Natural killer cell treated with Interleukin-12 subunit alpha and Interleukin-12 subunit beta and Interleukin-15 and Interleukin-18, amount 100 ng/mL, for 72 hours (primary cell): Measurements from ENCODE around the gene VRTN. TPM values are rescaled to one million over a fixed set of nuclear protein-coding genes. Genes with fewer than 3 reads are reported as not detected.
A peak's percentile ranks its signal among the peaks of the same experiment; 100 is the strongest.

Experiments
- ATAC-seq, 2 donors: fragments of 150-1000 bp; cut with Tn5 transposase in 1 of 2; sonication (Bioruptor Pico), chemical (Tn5 transposase) in 1 of 2; 2 replicates each; pipeline ENCODE4 v1.10.0; 2021
- DNase-seq: peaks from one replicate; pipeline ENCODE4 v3.0.0; 2022; ENCODE audit warnings: low spot score
- H3K27ac Mint-ChIP-seq, 2 donors: 1 replicate in 1 of 2; 2 replicates in 1 of 2; pipeline ENCODE4 v1.8.0; 2022; ENCODE audit warnings: mixed read lengths in 2 of 2, mild to moderate bottlenecking in 1 of 2, moderate library complexity in 1 of 2
- H3K27me3 Mint-ChIP-seq, 2 donors: 1 replicate in 1 of 2; 2 replicates in 1 of 2; pipeline ENCODE4 v1.8.0; 2022; ENCODE audit warnings: mixed read lengths in 2 of 2
- H3K36me3 Mint-ChIP-seq: one replicate; pipeline ENCODE4 v1.8.0; 2022; ENCODE audit warnings: mixed read lengths
- H3K4me1 Mint-ChIP-seq, 2 donors: 1 replicate in 1 of 2; 2 replicates in 1 of 2; pipeline ENCODE4 v1.8.0; 2022; ENCODE audit warnings: low read depth in 2 of 2, mixed read lengths in 2 of 2, mild to moderate bottlenecking in 1 of 2
- H3K4me3 Mint-ChIP-seq: one replicate; pipeline ENCODE4 v1.8.0; 2022; ENCODE audit warnings: mixed read lengths
- H3K9me3 Mint-ChIP-seq: 2 replicates; pipeline ENCODE4 v1.8.0; 2022; ENCODE audit warnings: mixed read lengths
- total RNA-seq, 2 donors: library from RNA; stranded (reverse); gene quantifications; one replicate each; pipeline ENCODE4 v1.2.3, GENCODE V29; 2022

Gene VRTN
- not detected for total RNA-seq

GRCh38 chr14:74348241-74348734 is at the start of gene VRTN:
Gene VRTN (plus strand): TSS chr14:74348471. CDS start chr14:74356784, 8,313 bp downstream.
- Mint-ChIP-seq H3K9me3 (no peaks in the 10 kb centered on the region), H3K4me1 (no peaks in the 10 kb centered on the region), H3K4me3 (no peak within 1 kb of the TSS), H3K27me3 (peaks cover 0 to 13% of the 10 kb centered on the region in 2 donors), H3K27ac (no peak within 1 kb of the TSS), H3K36me3 (no peaks in the 10 kb centered on the region)
- no peak for DNase-seq
- no peak for ATAC-seq

GRCh38 chr14:74299061-74299545 is 49.2 kb upstream of the VRTN start:
- no peaks in the 10 kb centered on the region for H3K27me3 Mint-ChIP-seq
- H3K9me3 Mint-ChIP-seq: no peaks in the 10 kb centered on the region
- H3K27ac Mint-ChIP-seq: peak overlapping the region; percentile 59 to 82
- peaks cover 13% of the 10 kb centered on the region for H3K36me3 Mint-ChIP-seq
- peaks cover 30 to 32% of the 10 kb centered on the region in 2 donors for H3K4me1 Mint-ChIP-seq
- ATAC-seq: no peak
- peak overlapping the region; percentile 53 for H3K4me3 Mint-ChIP-seq
- DNase-seq: no peak

GRCh38 chr14:74301594-74302151 is 46.6 kb upstream of the VRTN start:
- peaks cover 13% of the 10 kb centered on the region for H3K36me3 Mint-ChIP-seq
- peaks cover 27 to 30% of the 10 kb centered on the region in 2 donors for H3K4me1 Mint-ChIP-seq
- H3K27me3 Mint-ChIP-seq: no peaks in the 10 kb centered on the region
- ATAC-seq (no peak), DNase-seq (no peak)
- peak overlapping the region; percentile 78 to 95 for H3K27ac Mint-ChIP-seq
- H3K4me3 Mint-ChIP-seq: peak overlapping the region; percentile 99
- H3K9me3 Mint-ChIP-seq: no peaks in the 10 kb centered on the region

- Mint-ChIP-seq H3K4me1 (peaks cover 27 to 30% of the 10 kb centered on the region in 2 donors), H3K27ac (peak overlapping the region; percentile 78 to 95)
These were observed 46.1 kb upstream of the VRTN start for GRCh38 chr14:74302152-74302628.

GRCh38 chr14:74302634-74303569 is 45.4 kb upstream of the VRTN start, which contains the start of gene ABCD4:
Gene ABCD4 (minus strand): TSS chr14:74302934. CDS start chr14:74302912, 22 bp downstream.
- Mint-ChIP-seq H3K27me3 (no peaks in the 10 kb centered on the region), H3K9me3 (no peaks in the 10 kb centered on the region), H3K27ac (peak within 1 kb of the TSS; percentile 78 to 95), H3K36me3 (peaks cover 13% of the 10 kb centered on the region), H3K4me3 (peak within 1 kb of the TSS; percentile 99), H3K4me1 (peaks cover 27 to 30% of the 10 kb centered on the region in 2 donors)
- ATAC-seq (peak; percentile 100), DNase-seq (peak; percentile 95)

More at GRCh38 chr14:74302152-74302628, 46.1 kb upstream of the VRTN start:
- Mint-ChIP-seq H3K9me3 (no peaks in the 10 kb centered on the region), H3K4me3 (peak overlapping the region; percentile 99), H3K36me3 (peaks cover 13% of the 10 kb centered on the region), H3K27me3 (no peaks in the 10 kb centered on the region)
- peak; percentile 43 to 63 for ATAC-seq
- DNase-seq: no peak

- H3K9me3 Mint-ChIP-seq: no peaks in the 10 kb centered on the region
- H3K4me3 Mint-ChIP-seq: no peak overlapping the region
- H3K27ac Mint-ChIP-seq: no peak overlapping the region
These were observed 39.6 kb upstream of the VRTN start for GRCh38 chr14:74308695-74309094.

GRCh38 chr14:74309125-74310022 is 38.9 kb upstream of the VRTN start:
- ATAC-seq: no peak
- Mint-ChIP-seq H3K27ac (no peak overlapping the region), H3K4me1 (no peaks in the 10 kb centered on the region)

More at GRCh38 chr14:74308695-74309094, 39.6 kb upstream of the VRTN start:
- peaks cover 0 to 5% of the 10 kb centered on the region in 2 donors for H3K27me3 Mint-ChIP-seq
- DNase-seq (no peak), ATAC-seq (no peak)
- no peaks in the 10 kb centered on the region for H3K36me3 Mint-ChIP-seq
- no peaks in the 10 kb centered on the region for H3K4me1 Mint-ChIP-seq

GRCh38 chr14:74312161-74312560 is 36.1 kb upstream of the VRTN start:
- H3K27ac Mint-ChIP-seq: no peak overlapping the region
- H3K36me3 Mint-ChIP-seq: no peaks in the 10 kb centered on the region
- no peak for ATAC-seq
- H3K9me3 Mint-ChIP-seq: no peaks in the 10 kb centered on the region
- H3K27me3 Mint-ChIP-seq: peaks cover 0 to 10% of the 10 kb centered on the region in 2 donors
- H3K4me3 Mint-ChIP-seq: no peak overlapping the region
- no peaks in the 10 kb centered on the region for H3K4me1 Mint-ChIP-seq
- no peak for DNase-seq

More at GRCh38 chr14:74309125-74310022, 38.9 kb upstream of the VRTN start:
- DNase-seq: no peak
- Mint-ChIP-seq H3K27me3 (peaks cover 0 to 5% of the 10 kb centered on the region in 2 donors), H3K36me3 (no peaks in the 10 kb centered on the region), H3K4me3 (no peak overlapping the region), H3K9me3 (no peaks in the 10 kb centered on the region)

GRCh38 chr14:74313601-74314000 is 34.7 kb upstream of the VRTN start:
- DNase-seq (no peak), ATAC-seq (no peak)
- Mint-ChIP-seq H3K27me3 (peaks cover 0 to 8% of the 10 kb centered on the region in 2 donors), H3K27ac (no peak overlapping the region), H3K36me3 (no peaks in the 10 kb centered on the region), H3K9me3 (no peaks in the 10 kb centered on the region), H3K4me3 (no peak overlapping the region), H3K4me1 (no peaks in the 10 kb centered on the region)

- Mint-ChIP-seq H3K36me3 (no peaks in the 10 kb centered on the region), H3K9me3 (no peaks in the 10 kb centered on the region), H3K27ac (no peak overlapping the region), H3K4me3 (no peak overlapping the region), H3K27me3 (peaks cover 5 to 7% of the 10 kb centered on the region in 2 donors), H3K4me1 (no peaks in the 10 kb centered on the region)
- DNase-seq (no peak), ATAC-seq (no peak)
These were observed 33.7 kb upstream of the VRTN start for GRCh38 chr14:74314576-74314975.

GRCh38 chr14:74324931-74325361 is 23.3 kb upstream of the VRTN start:
- no peaks in the 10 kb centered on the region for H3K4me1 Mint-ChIP-seq
- peaks cover 21 to 23% of the 10 kb centered on the region in 2 donors for H3K27me3 Mint-ChIP-seq
- H3K9me3 Mint-ChIP-seq: no peaks in the 10 kb centered on the region
- no peaks in the 10 kb centered on the region for H3K36me3 Mint-ChIP-seq
- no peak overlapping the region for H3K27ac Mint-ChIP-seq
- DNase-seq (no peak), ATAC-seq (no peak)
- H3K4me3 Mint-ChIP-seq: no peak overlapping the region

- H3K36me3 Mint-ChIP-seq: no peaks in the 10 kb centered on the region
- ATAC-seq (no peak), DNase-seq (no peak)
- no peak overlapping the region for H3K4me3 Mint-ChIP-seq
- H3K27ac Mint-ChIP-seq: no peak overlapping the region
- no peaks in the 10 kb centered on the region for H3K4me1 Mint-ChIP-seq
- no peaks in the 10 kb centered on the region for H3K9me3 Mint-ChIP-seq
- peaks cover 21 to 23% of the 10 kb centered on the region in 2 donors for H3K27me3 Mint-ChIP-seq
These were observed 22.8 kb upstream of the VRTN start for GRCh38 chr14:74325446-74325845.
